ENCODE results near the gene CCDC85B.

Gene CCDC85B

GRCh38 chr11:65867284-65868071, 23.0 kb upstream of the CCDC85B start:
- no peak for TF ChIP-seq CEBPB (IDR thresholded peaks at IDR 0.05)
- no peak for TF ChIP-seq NFIC (IDR thresholded peaks at IDR 0.05)
- no peak for TF ChIP-seq ZBTB7A (IDR thresholded peaks at IDR 0.05; ENCODE audit: low read depth)
- TF ChIP-seq CREB1 (IDR thresholded peaks at IDR 0.05; ENCODE audit: low read depth), result no peak
- no peak for TF ChIP-seq MAX (IDR thresholded peaks at IDR 0.05)
- TF ChIP-seq TAF1 (IDR thresholded peaks at IDR 0.05; ENCODE audit: low read depth), result no peak
- TF ChIP-seq YY1 (IDR thresholded peaks at IDR 0.05; ENCODE audit: low read depth), result no peak
- no peak for TF ChIP-seq TCF12 (IDR thresholded peaks at IDR 0.05; ENCODE audit: low read depth)
- TF ChIP-seq EP300 (IDR thresholded peaks at IDR 0.05; ENCODE audit: borderline replicate concordance), result no peak
- TF ChIP-seq FOXM1 (IDR thresholded peaks at IDR 0.05; ENCODE audit: borderline replicate concordance, low read depth), result no peak
- TF ChIP-seq REST (IDR thresholded peaks at IDR 0.05; ENCODE audit: low read depth), result no peak
- TF ChIP-seq RAD21 (IDR thresholded peaks at IDR 0.05; ENCODE audit: low read depth), result no peak
- no peak for TF ChIP-seq TEAD4 (IDR thresholded peaks at IDR 0.05)
- TF ChIP-seq EGR1 (IDR thresholded peaks at IDR 0.05), result no peak
- TF ChIP-seq USF1 (IDR thresholded peaks at IDR 0.05), result no peak

GRCh38 chr11:65868076-65868667, 22.3 kb upstream of the CCDC85B start:
- TF ChIP-seq TAF1 (IDR thresholded peaks at IDR 0.05; ENCODE audit: low read depth), result no peak
- no peak for TF ChIP-seq TEAD4 (IDR thresholded peaks at IDR 0.05)
- TF ChIP-seq ZBTB7A (IDR thresholded peaks at IDR 0.05; ENCODE audit: low read depth), result no peak
- no peak for TF ChIP-seq YY1 (IDR thresholded peaks at IDR 0.05; ENCODE audit: low read depth)
- no peak for TF ChIP-seq NFIC (IDR thresholded peaks at IDR 0.05)
- TF ChIP-seq USF1 (IDR thresholded peaks at IDR 0.05), result no peak
- no peak for TF ChIP-seq CEBPB (IDR thresholded peaks at IDR 0.05)
- TF ChIP-seq EGR1 (IDR thresholded peaks at IDR 0.05), result no peak
- no peak for TF ChIP-seq MAX (IDR thresholded peaks at IDR 0.05)
- TF ChIP-seq CREB1 (IDR thresholded peaks at IDR 0.05; ENCODE audit: low read depth), result no peak
- TF ChIP-seq TCF12 (IDR thresholded peaks at IDR 0.05; ENCODE audit: low read depth), result no peak
- TF ChIP-seq REST (IDR thresholded peaks at IDR 0.05; ENCODE audit: low read depth), result no peak

- no peak for TF ChIP-seq CEBPB (IDR thresholded peaks at IDR 0.05)
- TF ChIP-seq FOXM1 (IDR thresholded peaks at IDR 0.05; ENCODE audit: borderline replicate concordance, low read depth), result no peak
- TF ChIP-seq TCF12 (IDR thresholded peaks at IDR 0.05; ENCODE audit: low read depth), result no peak
- no peak for TF ChIP-seq ZBTB7A (IDR thresholded peaks at IDR 0.05; ENCODE audit: low read depth)
- no peak for TF ChIP-seq USF1 (IDR thresholded peaks at IDR 0.05)
- TF ChIP-seq EGR1 (IDR thresholded peaks at IDR 0.05), result no peak
These were observed 21.6 kb upstream of the CCDC85B start for GRCh38 chr11:65868907-65869306.

GRCh38 chr11:65869643-65870306, 20.7 kb upstream of the CCDC85B start:
- TF ChIP-seq REST (IDR thresholded peaks at IDR 0.05; ENCODE audit: low read depth) (no peak), CEBPB (IDR thresholded peaks at IDR 0.05) (no peak), FOXM1 (IDR thresholded peaks at IDR 0.05; ENCODE audit: borderline replicate concordance, low read depth) (no peak), MAX (IDR thresholded peaks at IDR 0.05) (no peak), TAF1 (IDR thresholded peaks at IDR 0.05; ENCODE audit: low read depth) (no peak), TEAD4 (IDR thresholded peaks at IDR 0.05) (no peak), EP300 (IDR thresholded peaks at IDR 0.05; ENCODE audit: borderline replicate concordance) (no peak), USF1 (IDR thresholded peaks at IDR 0.05) (no peak), RAD21 (IDR thresholded peaks at IDR 0.05; ENCODE audit: low read depth) (no peak), NFIC (IDR thresholded peaks at IDR 0.05) (no peak), ZBTB7A (IDR thresholded peaks at IDR 0.05; ENCODE audit: low read depth) (no peak), YY1 (IDR thresholded peaks at IDR 0.05; ENCODE audit: low read depth) (no peak), EGR1 (IDR thresholded peaks at IDR 0.05) (no peak), TCF12 (IDR thresholded peaks at IDR 0.05; ENCODE audit: low read depth) (no peak), CREB1 (IDR thresholded peaks at IDR 0.05; ENCODE audit: low read depth) (no peak)
